ENCODE data around the gene CBFA2T2.

- TF ChIP-seq MAX (IDR thresholded peaks at IDR 0.05; ENCODE audit: insufficient read depth, insufficient read length) (no peak), POLR2AphosphoS5 (IDR thresholded peaks at IDR 0.05; ENCODE audit: insufficient read depth, low read depth, low read length) (no peak), EZH2 (IDR thresholded peaks at IDR 0.05; ENCODE audit: borderline replicate concordance, low read depth, low read length, severe bottlenecking) (no peak), CTCF (IDR thresholded peaks at IDR 0.05; ENCODE audit: extremely low read depth in 1 of 2, insufficient read depth in 1 of 2, low read depth in 1 of 2, low read length in 2 of 2) (no peak), JUN (IDR thresholded peaks at IDR 0.05; ENCODE audit: borderline replicate concordance, insufficient read depth, insufficient read length, low read depth) (no peak), POLR2A (IDR thresholded peaks at IDR 0.05; ENCODE audit: low read depth, low read length) (no peak)
Measured at GRCh38 chr20:33611106-33611505, 121.2 kb downstream of the CBFA2T2 start.
